ENCODE measurements around the gene TUBA3D.
"Not testable (repeated sequence)": the region's sequence is repeated elsewhere in the genome, so short reads cannot be mapped to it uniquely, and the experiment has no call there.

- TF ChIP-seq EZH2 (IDR thresholded peaks at IDR 0.05); POLR2AphosphoS5 (IDR thresholded peaks at IDR 0.05; ENCODE audit: borderline replicate concordance, low read depth, low read length); FOXP2 (optimal IDR thresholded peaks at IDR 0.05; ENCODE audit: control extremely low read depth, extremely low read length, insufficient read depth): not testable (repeated sequence)
These were observed 27.7 kb downstream of the TUBA3D start for GRCh38 chr2:131503587-131503986.

Measured in SK-N-MC (cell line).